Gastrocnemius medialis (tissue), 4 donors: ENCODE data around the gene CNTN2. TPM values are rescaled to one million over a fixed set of nuclear protein-coding genes. Genes with fewer than 3 reads are reported as not detected.

Experiments used
- ATAC-seq, 2 donors: fragments of 150-250 bp; one replicate each; pipeline ENCODE4 v1.9.1; 2016
- DNase-seq, 2 donors: peaks; one replicate each; pipeline ENCODE4 v3.0.0-alpha.2; 2019
- H3K27ac ChIP-seq, 4 donors: fragments of 200-600 bp; sonication (generic); 1 replicate in 1 of 4; 2 replicates in 3 of 4; pipeline ENCODE4 v1.5.1; 2016 to 2018; ENCODE audit warnings: mild to moderate bottlenecking in 2 of 4, moderate library complexity in 1 of 4
- H3K27me3 ChIP-seq, 3 donors: fragments of 200-600 bp; sonication (generic) in 2 of 3; 1 replicate in 1 of 3; 2 replicates in 2 of 3; pipeline versions ENCODE4 v1.5.1 to v1.6.0; 2016 to 2019; ENCODE audit warnings: mild to moderate bottlenecking in 1 of 3, moderate library complexity in 1 of 3
- H3K36me3 ChIP-seq, 2 donors: fragments of 200-600 bp; sonication (generic) in 1 of 2; one replicate each; pipeline ENCODE4 v1.5.1; 2017 to 2018
- H3K4me1 ChIP-seq, 2 donors: fragments of 200-600 bp; sonication (generic) in 1 of 2; one replicate each; pipeline ENCODE4 v1.5.1; 2016 to 2017; ENCODE audit warnings: mild to moderate bottlenecking in 2 of 2
- H3K4me3 ChIP-seq, 4 donors: fragments of 200-600 bp; sonication (generic) in 3 of 4; 1 replicate in 1 of 4; 2 replicates in 3 of 4; pipeline ENCODE4 v1.5.1; 2016 to 2019; ENCODE audit warnings: mild to moderate bottlenecking in 2 of 4
- H3K9me3 ChIP-seq, 3 donors: fragments of 200-600 bp; sonication (generic) in 2 of 3; 1 replicate in 1 of 3; 2 replicates in 2 of 3; pipeline ENCODE4 v1.5.1; 2016 to 2019
- CTCF ChIP-seq, 5 experiments: fragments of 450-650 bp in 3 of 5; fragments of 200-600 bp in 2 of 5; sonication (generic) in 2 of 5; IDR thresholded peaks in 4 of 5; conservative IDR thresholded peaks in 1 of 5; 1 replicate in 4 of 5; 2 replicates in 1 of 5; pipeline ENCODE4 v1.5.1; 2016 to 2019; ENCODE audit warnings: antibody characterized with exemption in 5 of 5, mild to moderate bottlenecking in 3 of 5, moderate library complexity in 3 of 5
- POLR2A ChIP-seq, 2 donors: fragments of 450-650 bp; IDR thresholded peaks; one replicate each; pipeline ENCODE4 v1.6.1; 2017; ENCODE audit warnings: antibody characterized with exemption in 2 of 2, mild to moderate bottlenecking in 2 of 2, moderate library complexity in 2 of 2
- in situ Hi-C, 4 donors: fragments of 200-750 bp; cut with MboI; loops; one replicate each; pipeline versions ENCODE4 v1.15.0 to v1.8.0; 2017; ENCODE audit warnings: low sequenced_read_pairs in 4 of 4
- intact Hi-C: fragments of 100-400 bp; cut with DNase I; formaldehyde crosslinking; loops from one replicate; pipeline ENCODE4 v1.15.1; 2023; ENCODE audit warnings: low total_unique reads
- total RNA-seq, 4 donors: library from RNA; depleted of rRNA; stranded (reverse); fragments of >200 nt; gene quantifications; one replicate each; pipeline versions ENCODE4 v1.1.0 to v1.2.3, GENCODE V29; 2016

CNTN2 gene
- total RNA-seq, 4 donors from 2014 or later: not detected

GRCh38 chr1:205061665-205062069, 18.7 kb downstream of the CNTN2 start:
- peak; percentile 17 to 68 for ATAC-seq
- Histone ChIP-seq H3K4me3 (no peak overlapping the region), H3K27ac (no peak overlapping the region), H3K9me3 (no peaks in the 10 kb centered on the region), H3K27me3 (no peaks in the 10 kb centered on the region), H3K4me1 (no peaks in the 10 kb centered on the region), H3K36me3 (no peaks in the 10 kb centered on the region)
- TF ChIP-seq POLR2A (IDR thresholded peaks at IDR 0.05) (no peak), CTCF (IDR thresholded peaks at IDR 0.05 in 4 of 5, conservative IDR thresholded peaks at IDR 0.05 in 1 of 5) (peak; percentile 53 to 79 (median 74))
- intact Hi-C loops: loop anchor here (5.0 kb wide), 2 partner anchors 69 to 84 kb away; no protein-coding TSS in a partner anchor
- DNase-seq: peak; percentile 13 to 55
- in situ Hi-C loops: loop anchor here in 2 of 4 donors (5.0 to 10.0 kb wide), 2 partner anchors 84 to 87 kb away; no protein-coding TSS in a partner anchor

DNA sequence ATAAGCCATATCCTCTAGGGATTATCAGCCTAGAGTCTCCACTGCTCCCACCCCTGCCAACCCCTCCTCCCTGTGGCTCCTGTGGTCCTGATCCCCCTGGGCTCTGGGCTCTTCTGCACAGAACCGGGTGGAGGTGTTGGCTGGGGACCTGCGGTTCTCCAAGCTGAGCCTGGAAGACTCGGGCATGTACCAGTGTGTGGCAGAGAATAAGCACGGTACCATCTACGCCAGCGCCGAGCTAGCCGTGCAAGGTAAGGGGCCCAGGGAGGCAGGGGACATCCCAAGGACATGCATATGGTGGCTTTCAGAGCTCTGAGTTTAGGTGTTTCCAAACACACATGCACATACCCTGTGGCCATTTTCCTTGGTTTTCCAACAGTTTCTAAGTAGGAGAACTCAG, 19.3 kb downstream of the CNTN2 start:
- H3K9me3 ChIP-seq: no peaks in the 10 kb centered on the region
- H3K4me3 ChIP-seq: no peak overlapping the region
- TF ChIP-seq POLR2A (IDR thresholded peaks at IDR 0.05): no peak
- no peak for TF ChIP-seq CTCF (IDR thresholded peaks at IDR 0.05 in 4 of 5, conservative IDR thresholded peaks at IDR 0.05 in 1 of 5)
- intact Hi-C loops (loop anchor here (5.0 kb wide), 2 partner anchors 70 to 85 kb away; no protein-coding TSS in a partner anchor), in situ Hi-C loops (loop anchor here in 2 of 4 donors (5.0 to 10.0 kb wide), 2 partner anchors 85 to 88 kb away; no protein-coding TSS in a partner anchor)
- no peaks in the 10 kb centered on the region for H3K36me3 ChIP-seq
- H3K27me3 ChIP-seq: no peaks in the 10 kb centered on the region
- H3K4me1 ChIP-seq: no peaks in the 10 kb centered on the region
- H3K27ac ChIP-seq: no peak overlapping the region
- no peak for DNase-seq
- no peak for ATAC-seq

GRCh38 chr1:205062895-205063294, 19.9 kb downstream of the CNTN2 start:
- no peaks in the 10 kb centered on the region for H3K4me1 ChIP-seq
- H3K27ac ChIP-seq: no peak overlapping the region
- no peaks in the 10 kb centered on the region for H3K27me3 ChIP-seq
- H3K36me3 ChIP-seq: no peaks in the 10 kb centered on the region
- H3K4me3 ChIP-seq: no peak overlapping the region
- TF ChIP-seq POLR2A (IDR thresholded peaks at IDR 0.05): no peak
- TF ChIP-seq CTCF (IDR thresholded peaks at IDR 0.05 in 4 of 5, conservative IDR thresholded peaks at IDR 0.05 in 1 of 5): no peak
- DNase-seq (no peak), ATAC-seq (no peak)
- in situ Hi-C loops (loop anchor here in 2 of 4 donors (5.0 to 10.0 kb wide), 2 partner anchors 86 to 88 kb away; no protein-coding TSS in a partner anchor), intact Hi-C loops (loop anchor here (5.0 kb wide), 2 partner anchors 71 to 86 kb away; no protein-coding TSS in a partner anchor)
- no peaks in the 10 kb centered on the region for H3K9me3 ChIP-seq

DNA sequence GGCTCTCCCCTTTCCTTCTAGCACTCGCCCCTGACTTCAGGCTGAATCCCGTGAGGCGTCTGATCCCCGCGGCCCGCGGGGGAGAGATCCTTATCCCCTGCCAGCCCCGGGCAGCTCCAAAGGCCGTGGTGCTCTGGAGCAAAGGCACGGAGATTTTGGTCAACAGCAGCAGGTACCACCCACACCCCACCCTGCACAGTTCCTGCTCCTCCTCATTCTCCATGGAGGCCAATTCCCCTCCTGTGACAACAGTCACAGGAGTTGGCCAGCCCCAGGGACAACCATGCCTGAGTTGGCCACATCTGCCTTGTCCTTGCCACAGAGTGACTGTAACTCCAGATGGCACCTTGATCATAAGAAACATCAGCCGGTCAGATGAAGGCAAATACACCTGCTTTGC, 21.3 kb downstream of the CNTN2 start:
- Histone ChIP-seq H3K27me3 (no peaks in the 10 kb centered on the region), H3K4me3 (no peak overlapping the region), H3K9me3 (no peaks in the 10 kb centered on the region), H3K27ac (no peak overlapping the region), H3K4me1 (no peaks in the 10 kb centered on the region), H3K36me3 (no peaks in the 10 kb centered on the region)
- no peak for ATAC-seq
- in situ Hi-C loops: loop anchor here in 2 of 4 donors (5.0 to 10.0 kb wide), 2 partner anchors 87 to 90 kb away; no protein-coding TSS in a partner anchor
- DNase-seq: no peak
- no peak for TF ChIP-seq CTCF (IDR thresholded peaks at IDR 0.05 in 4 of 5, conservative IDR thresholded peaks at IDR 0.05 in 1 of 5)
- no peak for TF ChIP-seq POLR2A (IDR thresholded peaks at IDR 0.05)
- intact Hi-C loops: loop anchor here (5.0 kb wide), 2 partner anchors 72 to 87 kb away; no protein-coding TSS in a partner anchor
